Vagina (tissue), 2 donors: ENCODE results near the gene SLC13A3. TPM values are rescaled to one million over a fixed set of nuclear protein-coding genes. Genes with fewer than 3 reads are reported as not detected.

Experiments
- DNase-seq, 2 donors: peaks; one replicate each; pipeline ENCODE4 v3.0.0-alpha.2; 2017; ENCODE audit errors: extremely low spot score in 2 of 2
- H3K27ac ChIP-seq: fragments of 200-600 bp; sonication (generic); one replicate; pipeline ENCODE4 v1.5.1; 2019
- H3K27me3 ChIP-seq: fragments of 200-600 bp; sonication (generic); one replicate; pipeline ENCODE4 v1.5.1; 2019
- H3K36me3 ChIP-seq, 2 donors: fragments of 200-600 bp; sonication (generic); one replicate each; pipeline ENCODE4 v1.5.1; 2017 to 2019
- H3K4me1 ChIP-seq: fragments of 200-600 bp; sonication (generic); one replicate; pipeline ENCODE4 v1.5.1; 2019
- H3K4me3 ChIP-seq, 2 donors: fragments of 200-600 bp; sonication (generic); 1 replicate in 1 of 2; 2 replicates in 1 of 2; pipeline ENCODE4 v1.5.1; 2016 to 2019
- H3K9me3 ChIP-seq: fragments of 200-600 bp; sonication (generic); one replicate; pipeline ENCODE4 v1.5.1; 2019
- CTCF ChIP-seq, 3 experiments: fragments of 450-650 bp in 2 of 3; fragments of 200-600 bp in 1 of 3; sonication (generic) in 1 of 3; IDR thresholded peaks; one replicate each; pipeline ENCODE4 v1.5.1; 2017 to 2019; ENCODE audit warnings: antibody characterized with exemption in 3 of 3, mild to moderate bottlenecking in 2 of 3, moderate library complexity in 2 of 3
- POLR2A ChIP-seq, 2 donors: fragments of 450-650 bp; IDR thresholded peaks; one replicate each; pipeline ENCODE4 v1.6.1; 2017; ENCODE audit warnings: antibody characterized with exemption in 2 of 2, mild to moderate bottlenecking in 2 of 2, moderate library complexity in 2 of 2
- POLR2AphosphoS5 ChIP-seq, 2 donors: sonication (generic); formaldehyde crosslinking; IDR thresholded peaks; one replicate each; pipeline ENCODE4 v1.9.0; 2017; ENCODE audit warnings: antibody characterized with exemption in 2 of 2, mild to moderate bottlenecking in 2 of 2, low read depth in 1 of 2; ENCODE audit not compliant: insufficient read depth in 1 of 2
- intact Hi-C: fragments of 100-400 bp; cut with DNase I; formaldehyde crosslinking; loops from one replicate; pipeline ENCODE4 v1.15.1; 2023
- total RNA-seq: library from RNA; depleted of rRNA; stranded (reverse); fragments of >200 nt; gene quantifications from one replicate; pipeline ENCODE4 v1.2.3, GENCODE V29; 2016

The SLC13A3 gene
- total RNA-seq, 1 donor from 2014 or later, result 1.2 TPM

DNA sequence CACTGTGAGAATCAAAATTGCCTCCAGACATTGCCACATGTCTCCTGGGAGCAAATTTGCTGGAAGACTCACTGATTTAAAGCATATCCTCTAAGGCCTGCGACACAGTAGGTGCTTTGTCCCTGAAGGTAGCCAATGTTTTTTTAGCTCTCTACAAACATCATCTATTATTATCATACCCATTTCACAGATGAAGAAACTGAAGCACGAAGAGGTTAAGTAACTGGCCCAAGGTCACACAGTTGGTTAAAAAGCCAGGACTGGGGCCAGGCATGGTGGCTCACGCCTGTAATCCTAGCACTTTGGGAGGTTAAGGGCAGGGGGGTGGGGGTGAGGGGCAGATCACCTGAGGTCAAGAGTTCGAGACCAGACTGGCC lies 12.4 kb downstream of the SLC13A3 start:
- intact Hi-C loops, result no loop called here
- H3K36me3 ChIP-seq, result no peaks in the 10 kb centered on the region
- H3K27ac ChIP-seq, result no peak overlapping the region
- no peaks in the 10 kb centered on the region for H3K27me3 ChIP-seq
- DNase-seq, result no peak
- no peaks in the 10 kb centered on the region for H3K9me3 ChIP-seq
- H3K4me3 ChIP-seq, result no peak overlapping the region
- TF ChIP-seq POLR2AphosphoS5 (IDR thresholded peaks at IDR 0.05; ENCODE audit: insufficient read depth in 1 of 2, low read depth in 1 of 2) (no peak), POLR2A (IDR thresholded peaks at IDR 0.05) (no peak), CTCF (IDR thresholded peaks at IDR 0.05) (no peak)
- no peaks in the 10 kb centered on the region for H3K4me1 ChIP-seq

GRCh38 chr20:46638134-46638897 lies 12.9 kb downstream of the SLC13A3 start:
- H3K36me3 ChIP-seq, result no peaks in the 10 kb centered on the region
- H3K27me3 ChIP-seq, result no peaks in the 10 kb centered on the region
- H3K27ac ChIP-seq, result no peak overlapping the region
- no peaks in the 10 kb centered on the region for H3K9me3 ChIP-seq
- peak in 1 of 2 donors; percentile 12 for DNase-seq
- no peak for TF ChIP-seq POLR2A (IDR thresholded peaks at IDR 0.05)
- no peaks in the 10 kb centered on the region for H3K4me1 ChIP-seq
- intact Hi-C loops, result no loop called here
- no peak overlapping the region for H3K4me3 ChIP-seq

DNA sequence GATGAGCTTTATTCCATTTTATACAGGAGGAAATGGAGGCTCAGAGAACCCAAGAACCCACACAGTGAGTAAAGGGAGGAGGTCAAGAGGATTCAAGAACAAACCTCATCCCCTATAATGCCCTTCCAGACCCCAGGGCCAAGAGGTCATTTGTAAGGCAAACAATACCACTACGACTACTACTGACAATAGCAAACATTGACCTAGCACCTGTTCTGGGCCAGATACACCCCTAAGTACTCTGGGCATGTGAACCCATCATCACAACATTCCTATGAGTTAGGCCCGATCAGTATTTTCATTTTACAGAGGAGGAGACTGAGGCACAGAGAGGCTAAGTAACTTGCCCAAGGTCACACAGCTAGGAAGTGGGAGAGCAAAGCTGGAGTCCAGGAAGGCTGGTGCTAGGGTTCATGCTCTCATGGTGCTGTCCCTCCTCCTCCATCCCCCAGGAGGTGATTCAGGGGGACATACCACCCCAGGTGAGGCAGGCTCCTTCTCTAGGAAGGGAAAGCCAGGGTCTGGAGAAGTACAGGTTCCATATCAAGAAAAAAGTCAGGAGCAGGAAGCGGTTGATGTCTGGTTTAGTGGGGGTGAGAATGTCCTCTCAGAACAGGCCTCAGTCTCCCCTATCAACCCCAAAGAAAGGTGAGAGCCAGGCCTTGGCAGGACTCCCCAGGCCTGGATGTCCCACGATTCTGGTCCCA lies 13.7 kb downstream of the SLC13A3 start:
- H3K27me3 ChIP-seq, result no peaks in the 10 kb centered on the region
- intact Hi-C loops, result no loop called here
- no peak overlapping the region for H3K4me3 ChIP-seq
- no peaks in the 10 kb centered on the region for H3K9me3 ChIP-seq
- DNase-seq, result peak; percentile 5 to 84
- TF ChIP-seq CTCF (IDR thresholded peaks at IDR 0.05) (no peak), POLR2A (IDR thresholded peaks at IDR 0.05) (no peak), POLR2AphosphoS5 (IDR thresholded peaks at IDR 0.05; ENCODE audit: insufficient read depth in 1 of 2, low read depth in 1 of 2) (no peak)
- H3K36me3 ChIP-seq, result no peaks in the 10 kb centered on the region
- no peaks in the 10 kb centered on the region for H3K4me1 ChIP-seq
- H3K27ac ChIP-seq, result no peak overlapping the region

GRCh38 chr20:46637020-46637419 lies 14.2 kb downstream of the SLC13A3 start:
- H3K36me3 ChIP-seq, result no peaks in the 10 kb centered on the region

GRCh38 chr20:46636514-46636913 lies 14.7 kb downstream of the SLC13A3 start:
- H3K4me3 ChIP-seq, result no peak overlapping the region
- H3K36me3 ChIP-seq, result no peaks in the 10 kb centered on the region
- DNase-seq, result peak; percentile 31 to 32
- H3K27ac ChIP-seq, result no peak overlapping the region
- intact Hi-C loops, result no loop called here
- H3K9me3 ChIP-seq, result no peaks in the 10 kb centered on the region
- TF ChIP-seq CTCF (IDR thresholded peaks at IDR 0.05) (no peak), POLR2AphosphoS5 (IDR thresholded peaks at IDR 0.05; ENCODE audit: insufficient read depth in 1 of 2, low read depth in 1 of 2) (no peak), POLR2A (IDR thresholded peaks at IDR 0.05) (no peak)
- H3K27me3 ChIP-seq, result no peaks in the 10 kb centered on the region
- H3K4me1 ChIP-seq, result no peaks in the 10 kb centered on the region

More at GRCh38 chr20:46637020-46637419, 14.2 kb downstream of the SLC13A3 start:
- TF ChIP-seq POLR2A (IDR thresholded peaks at IDR 0.05) (no peak), POLR2AphosphoS5 (IDR thresholded peaks at IDR 0.05; ENCODE audit: insufficient read depth in 1 of 2, low read depth in 1 of 2) (no peak), CTCF (IDR thresholded peaks at IDR 0.05) (no peak)
- no peak overlapping the region for H3K27ac ChIP-seq
- intact Hi-C loops, result no loop called here
- no peaks in the 10 kb centered on the region for H3K27me3 ChIP-seq
- H3K4me3 ChIP-seq, result no peak overlapping the region
- no peaks in the 10 kb centered on the region for H3K9me3 ChIP-seq
- peak; percentile 22 to 43 for DNase-seq
- H3K4me1 ChIP-seq, result no peaks in the 10 kb centered on the region
